GM21526 (cell line): ENCODE measurements around the gene GPR33.
A peak's percentile ranks its signal among the peaks of the same experiment; 100 is the strongest.
"Not testable (repeated sequence)": the region's sequence is repeated elsewhere in the genome, so short reads cannot be mapped to it uniquely, and the experiment has no call there.

Experiments used
- ATAC-seq: cut with Tn5 transposase; IDR thresholded peaks from one replicate; pipeline ENCODE4 v1.9.1; 2021; ENCODE audit warnings: moderate library complexity; ENCODE audit not compliant: unreplicated experiment, low FRiP score

Gene GPR33

GRCh38 chr14:31462450-31462849 lies 25.4 kb downstream of the GPR33 start:
- ATAC-seq, result not testable (repeated sequence)

- no peak for ATAC-seq
Measured at GRCh38 chr14:31461545-31461944, 26.3 kb downstream of the GPR33 start.

GRCh38 chr14:31457665-31458659 lies 29.9 kb downstream of the GPR33 start:
- ATAC-seq, result peak; percentile 5

GRCh38 chr14:31456841-31457664 lies 30.8 kb downstream of the GPR33 start, which contains the start of gene DTD2:
DTD2 (minus strand) TSS chr14:31457506; CDS start chr14:31457393, 113 bp downstream.
- ATAC-seq, result peak; percentile 96

GRCh38 chr14:31449971-31450610 lies 37.7 kb downstream of the GPR33 start:
- ATAC-seq, result no peak

GRCh38 chr14:31449136-31449535 lies 38.7 kb downstream of the GPR33 start:
- no peak for ATAC-seq

GRCh38 chr14:31445703-31446102 lies 42.1 kb downstream of the GPR33 start:
- no peak for ATAC-seq

- no peak for ATAC-seq
Measured at GRCh38 chr14:31442284-31442683, 45.6 kb downstream of the GPR33 start.

GRCh38 chr14:31441273-31442111 lies 46.3 kb downstream of the GPR33 start:
- ATAC-seq, result no peak

GRCh38 chr14:31440280-31440679 lies 47.6 kb downstream of the GPR33 start:
- ATAC-seq, result no peak

GRCh38 chr14:31439561-31439960 lies 48.3 kb downstream of the GPR33 start:
- ATAC-seq, result no peak

GRCh38 chr14:31437045-31437691 lies 50.7 kb downstream of the GPR33 start:
- ATAC-seq, result not testable (repeated sequence)

- ATAC-seq, result no peak
Measured at GRCh38 chr14:31435276-31435675, 52.6 kb downstream of the GPR33 start.
